Astrocyte (in vitro differentiated cells and primary cell): Measurements from ENCODE around the gene TEX22.

Experiments
- EZH2 ChIP-seq: IDR thresholded peaks from 2 replicates; pipeline ENCODE4 v1.6.1; 2012; ENCODE audit warnings: mild to moderate bottlenecking, low read length, inconsistent platforms; ENCODE audit not compliant: insufficient read depth
- TF ChIP-seq, protein P1 (sequence below): IDR thresholded peaks from 2 replicates; pipeline ENCODE4 v1.5.1; 2011; ENCODE audit warnings: low read depth, mild to moderate bottlenecking, inconsistent platforms, low read length, moderate library complexity; ENCODE audit not compliant: insufficient read depth

- TF ChIP-seq, protein P1, sequence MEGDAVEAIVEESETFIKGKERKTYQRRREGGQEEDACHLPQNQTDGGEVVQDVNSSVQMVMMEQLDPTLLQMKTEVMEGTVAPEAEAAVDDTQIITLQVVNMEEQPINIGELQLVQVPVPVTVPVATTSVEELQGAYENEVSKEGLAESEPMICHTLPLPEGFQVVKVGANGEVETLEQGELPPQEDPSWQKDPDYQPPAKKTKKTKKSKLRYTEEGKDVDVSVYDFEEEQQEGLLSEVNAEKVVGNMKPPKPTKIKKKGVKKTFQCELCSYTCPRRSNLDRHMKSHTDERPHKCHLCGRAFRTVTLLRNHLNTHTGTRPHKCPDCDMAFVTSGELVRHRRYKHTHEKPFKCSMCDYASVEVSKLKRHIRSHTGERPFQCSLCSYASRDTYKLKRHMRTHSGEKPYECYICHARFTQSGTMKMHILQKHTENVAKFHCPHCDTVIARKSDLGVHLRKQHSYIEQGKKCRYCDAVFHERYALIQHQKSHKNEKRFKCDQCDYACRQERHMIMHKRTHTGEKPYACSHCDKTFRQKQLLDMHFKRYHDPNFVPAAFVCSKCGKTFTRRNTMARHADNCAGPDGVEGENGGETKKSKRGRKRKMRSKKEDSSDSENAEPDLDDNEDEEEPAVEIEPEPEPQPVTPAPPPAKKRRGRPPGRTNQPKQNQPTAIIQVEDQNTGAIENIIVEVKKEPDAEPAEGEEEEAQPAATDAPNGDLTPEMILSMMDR = no peak
- TF ChIP-seq EZH2 = no peak
These were observed 20.7 kb upstream of the TEX22 start for GRCh38 chr14:105377555-105378182.
